Panc1 (cell line): ENCODE data around the gene PRPF31. TPM values are rescaled to one million over a fixed set of nuclear protein-coding genes. Genes with fewer than 3 reads are reported as not detected.

Experiments
- ATAC-seq: fragments of 200-7000 bp; cut with Tn5 transposase; 2 replicates; pipeline ENCODE4 v1.9.1; 2020; ENCODE audit warnings: mild to moderate bottlenecking, moderate library complexity
- BruUV-seq: library from RNA; stranded (reverse); fragments of 400-500 nt; replicated peaks from 2 replicates; lab custom pipeline; 2021; lab: Mats Ljungman, UMichigan
- CTCF ChIA-PET: fragments of 300-600 bp; sonication (Branson Sonifier 250); formaldehyde crosslinking; loops from one replicate; lab custom pipeline; 2022; ENCODE audit warnings: antibody characterized with exemption; lab: Charles Lee
- POLR2A ChIA-PET: fragments of 300-600 bp; sonication (Branson Sonifier 250); formaldehyde crosslinking; loops from one replicate; lab custom pipeline; 2022; ENCODE audit warnings: antibody characterized with exemption; lab: Charles Lee
- DNase-seq: peaks from one replicate; pipeline ENCODE4 v3.0.0-alpha.2; 2010; ENCODE audit warnings: low read depth, low spot score
- H3K27ac ChIP-seq: 2 replicates; pipeline ENCODE4 v1.5.1; 2011; ENCODE audit warnings: mild to moderate bottlenecking, low read length, inconsistent platforms
- H3K27me3 ChIP-seq: fragments of 200-500 bp; sonication (Bioruptor generic); 2 replicates; pipeline ENCODE4 v1.6.0; 2014; ENCODE audit warnings: low read length, inconsistent platforms; ENCODE audit not compliant: control insufficient read depth, insufficient read depth
- H3K36me3 ChIP-seq: fragments of 200-500 bp; sonication (Bioruptor generic); 2 replicates; pipeline ENCODE4 v1.5.1; 2014; ENCODE audit warnings: inconsistent platforms, mild to moderate bottlenecking, low read length, moderate library complexity; ENCODE audit not compliant: control insufficient read depth, insufficient read depth
- H3K4me1 ChIP-seq: 2 replicates; pipeline ENCODE4 v1.5.1; 2011; ENCODE audit warnings: inconsistent platforms, mild to moderate bottlenecking, low read length, moderate library complexity; ENCODE audit not compliant: control insufficient read depth, insufficient read depth
- H3K4me3 ChIP-seq, 2 experiments: 2 replicates each; pipeline ENCODE4 v1.5.1; 2011 to 2012; ENCODE audit warnings: low read depth in 2 of 2, low read length in 2 of 2, mild to moderate bottlenecking in 2 of 2, inconsistent platforms in 1 of 2, moderate library complexity in 1 of 2
- H3K9me3 ChIP-seq: fragments of 200-500 bp; sonication (Bioruptor generic); 2 replicates; pipeline ENCODE4 v1.5.1; 2014; ENCODE audit warnings: low read depth, mild to moderate bottlenecking, inconsistent platforms, low read length, moderate library complexity; ENCODE audit not compliant: control insufficient read depth, insufficient read depth
- POLR2AphosphoS5 ChIP-seq: IDR thresholded peaks from 2 replicates; pipeline ENCODE4 v1.6.1; 2012; ENCODE audit warnings: mild to moderate bottlenecking, low read depth, low read length, moderate library complexity
- REST ChIP-seq, 2 experiments: IDR thresholded peaks; 2 replicates each; pipeline ENCODE4 v1.6.1; 2011 to 2012; ENCODE audit warnings: low read depth in 2 of 2, control low read depth in 1 of 2, low read length in 1 of 2, mild to moderate bottlenecking in 1 of 2, moderate library complexity in 1 of 2; ENCODE audit not compliant: insufficient read depth in 1 of 2
- SIN3A ChIP-seq: IDR thresholded peaks from 2 replicates; pipeline ENCODE4 v1.6.1; 2012; ENCODE audit warnings: low read depth, mild to moderate bottlenecking, low read length, moderate library complexity, borderline replicate concordance; ENCODE audit not compliant: insufficient read depth
- TCF7L2 ChIP-seq: IDR thresholded peaks from 2 replicates; pipeline ENCODE4 v1.6.1; 2011; ENCODE audit warnings: mild to moderate bottlenecking, low read depth, low read length, inconsistent platforms
- in situ Hi-C: cut with HindIII; loops from 2 replicates; pipeline ENCODE4 v1.10.0; 2016; ENCODE audit warnings: low sequenced_read_pairs, low pct_unique_long_range_greater_than_20kb
- intact Hi-C: fragments of 100-400 bp; cut with micrococcal nuclease; formaldehyde crosslinking; loops from one replicate; pipeline ENCODE4 v1.10.0; 2022; ENCODE audit not compliant: unreplicated experiment
- total RNA-seq: library from RNA; stranded (reverse); gene quantifications from one replicate; pipeline ENCODE4 v1.2.1, GENCODE V29; 2021; ENCODE audit not compliant: unreplicated experiment
- TF ChIP-seq, protein P1 (sequence below): fragments of 450-650 bp; IDR thresholded peaks from 2 replicates; pipeline ENCODE4 v1.5.1; 2017; ENCODE audit warnings: mild to moderate bottlenecking

Gene PRPF31
- total RNA-seq, 1 experiment from 2014 or later: 117 TPM

DNA sequence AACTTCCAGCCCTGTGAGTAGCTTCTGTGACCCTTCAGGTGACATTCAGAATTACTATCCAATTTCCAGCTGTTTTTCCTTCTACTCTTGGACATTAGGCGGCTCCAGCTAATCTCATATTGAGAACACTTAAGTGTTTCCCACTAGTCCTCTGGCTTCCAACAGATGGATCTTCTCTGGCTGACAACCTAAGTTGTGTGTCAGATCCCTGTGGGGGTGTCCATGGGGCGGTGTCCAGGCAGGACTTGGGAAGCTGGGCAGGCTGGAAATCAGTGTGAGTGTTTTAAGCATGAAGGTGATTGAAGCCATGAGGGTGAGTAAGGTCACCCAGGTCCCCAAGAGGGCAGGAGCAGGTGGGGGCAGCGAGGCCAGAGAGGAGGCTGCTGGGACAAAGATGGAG is 32.1 kb downstream of the PRPF31 start:
- no peak for ATAC-seq
- Histone ChIP-seq H3K36me3 (peaks cover 56% of the 10 kb centered on the region), H3K27ac (no peak overlapping the region), H3K4me1 (no peaks in the 10 kb centered on the region), H3K27me3 (no peaks in the 10 kb centered on the region), H3K4me3 (no peak overlapping the region), H3K9me3 (no peaks in the 10 kb centered on the region)
- ChIA-PET POLR2A (no interaction called here), CTCF (no interaction called here)
- BruUV-seq: no TSS peak
- DNase-seq: no peak
- in situ Hi-C loops (no loop called here), intact Hi-C loops (no loop called here)
- TF ChIP-seq SIN3A: no peak
- no peak for TF ChIP-seq REST (IDR thresholded peaks at IDR 0.05; ENCODE audit: insufficient read depth in 1 of 2, low read depth in 2 of 2, low read length in 1 of 2)
- TF ChIP-seq, protein P1, sequence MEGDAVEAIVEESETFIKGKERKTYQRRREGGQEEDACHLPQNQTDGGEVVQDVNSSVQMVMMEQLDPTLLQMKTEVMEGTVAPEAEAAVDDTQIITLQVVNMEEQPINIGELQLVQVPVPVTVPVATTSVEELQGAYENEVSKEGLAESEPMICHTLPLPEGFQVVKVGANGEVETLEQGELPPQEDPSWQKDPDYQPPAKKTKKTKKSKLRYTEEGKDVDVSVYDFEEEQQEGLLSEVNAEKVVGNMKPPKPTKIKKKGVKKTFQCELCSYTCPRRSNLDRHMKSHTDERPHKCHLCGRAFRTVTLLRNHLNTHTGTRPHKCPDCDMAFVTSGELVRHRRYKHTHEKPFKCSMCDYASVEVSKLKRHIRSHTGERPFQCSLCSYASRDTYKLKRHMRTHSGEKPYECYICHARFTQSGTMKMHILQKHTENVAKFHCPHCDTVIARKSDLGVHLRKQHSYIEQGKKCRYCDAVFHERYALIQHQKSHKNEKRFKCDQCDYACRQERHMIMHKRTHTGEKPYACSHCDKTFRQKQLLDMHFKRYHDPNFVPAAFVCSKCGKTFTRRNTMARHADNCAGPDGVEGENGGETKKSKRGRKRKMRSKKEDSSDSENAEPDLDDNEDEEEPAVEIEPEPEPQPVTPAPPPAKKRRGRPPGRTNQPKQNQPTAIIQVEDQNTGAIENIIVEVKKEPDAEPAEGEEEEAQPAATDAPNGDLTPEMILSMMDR: no peak
- no peak for TF ChIP-seq TCF7L2
- no peak for TF ChIP-seq POLR2AphosphoS5

- no peaks in the 10 kb centered on the region for H3K4me1 ChIP-seq
- H3K27me3 ChIP-seq: no peaks in the 10 kb centered on the region
- TF ChIP-seq, protein P1: no peak
- TF ChIP-seq POLR2AphosphoS5 (no peak), SIN3A (no peak), REST (IDR thresholded peaks at IDR 0.05; ENCODE audit: insufficient read depth in 1 of 2, low read depth in 2 of 2, low read length in 1 of 2) (no peak), TCF7L2 (no peak)
- DNase-seq: no peak
- H3K27ac ChIP-seq: no peak overlapping the region
- no peak overlapping the region for H3K4me3 ChIP-seq
- no TSS peak for BruUV-seq
- peaks cover 51% of the 10 kb centered on the region for H3K36me3 ChIP-seq
- no peaks in the 10 kb centered on the region for H3K9me3 ChIP-seq
- no peak for ATAC-seq
- intact Hi-C loops: no loop called here
- ChIA-PET POLR2A (no interaction called here), CTCF (no interaction called here)
- in situ Hi-C loops: no loop called here
Observed at GRCh38 chr19:54148158-54148557, 32.6 kb downstream of the PRPF31 start.
